Muscle layer of colon (tissue), 2 donors: ENCODE measurements around the gene SIAE.

ENCODE experiments used
- H3K27ac ChIP-seq: one replicate; pipeline ENCODE4 v1.7.0; 2013; ENCODE audit warnings: low read depth, mild to moderate bottlenecking, low read length, moderate library complexity
- H3K27me3 ChIP-seq, 2 donors: one replicate each; pipeline ENCODE4 v1.7.0; 2013; ENCODE audit warnings: low read length in 2 of 2, mild to moderate bottlenecking in 2 of 2; ENCODE audit not compliant: insufficient read depth in 2 of 2, control insufficient read depth in 1 of 2
- H3K36me3 ChIP-seq: one replicate; pipeline ENCODE4 v1.7.0; 2013; ENCODE audit warnings: mild to moderate bottlenecking, low read length; ENCODE audit not compliant: insufficient read depth
- H3K4me1 ChIP-seq: one replicate; pipeline ENCODE4 v1.7.0; 2013; ENCODE audit warnings: mild to moderate bottlenecking, low read length; ENCODE audit not compliant: insufficient read depth
- H3K4me3 ChIP-seq, 2 donors: one replicate each; pipeline ENCODE4 v1.7.0; 2013; ENCODE audit warnings: low read length in 2 of 2, low read depth in 1 of 2, mild to moderate bottlenecking in 1 of 2, moderate library complexity in 1 of 2
- H3K9ac ChIP-seq: one replicate; pipeline ENCODE4 v1.7.0; 2013; ENCODE audit warnings: low read length
- H3K9me3 ChIP-seq: one replicate; pipeline ENCODE4 v1.7.0; 2013; ENCODE audit warnings: mild to moderate bottlenecking, low read length
- donor health status: abdominal sarcoma.
- donor health status: Adenocarcinoma of cecum.

Gene SIAE

DNA sequence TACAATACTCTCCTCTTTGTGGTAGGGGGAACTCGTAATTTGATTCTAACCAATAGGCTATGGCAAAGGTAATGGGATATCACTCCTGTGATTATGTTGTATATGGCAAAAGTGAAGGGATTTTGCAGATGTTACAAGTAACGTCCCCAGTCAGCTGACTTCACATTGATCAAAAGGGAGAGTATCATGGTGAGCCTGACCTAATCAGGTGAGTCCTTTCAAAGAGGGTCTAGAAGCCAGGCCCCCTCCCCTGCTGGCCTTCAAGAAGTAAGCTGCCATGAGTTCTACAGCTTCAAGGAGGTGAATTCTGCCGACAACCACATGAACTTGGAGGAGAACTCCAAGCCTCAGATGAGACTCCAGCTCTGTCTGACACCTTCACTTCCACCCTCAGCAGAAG, 30.9 kb downstream of the SIAE start:
- H3K27me3 ChIP-seq = no peaks in the 10 kb centered on the region
- H3K9ac ChIP-seq = no peak overlapping the region
- no peaks in the 10 kb centered on the region for H3K4me1 ChIP-seq
- peaks cover 17% of the 10 kb centered on the region for H3K36me3 ChIP-seq
- H3K27ac ChIP-seq = no peak overlapping the region
- H3K4me3 ChIP-seq = no peak overlapping the region
- H3K9me3 ChIP-seq = no peaks in the 10 kb centered on the region

GRCh38 chr11:124640666-124641065, 32.9 kb downstream of the SIAE start:
- Histone ChIP-seq H3K27ac (no peak overlapping the region), H3K4me3 (no peak overlapping the region)

DNA sequence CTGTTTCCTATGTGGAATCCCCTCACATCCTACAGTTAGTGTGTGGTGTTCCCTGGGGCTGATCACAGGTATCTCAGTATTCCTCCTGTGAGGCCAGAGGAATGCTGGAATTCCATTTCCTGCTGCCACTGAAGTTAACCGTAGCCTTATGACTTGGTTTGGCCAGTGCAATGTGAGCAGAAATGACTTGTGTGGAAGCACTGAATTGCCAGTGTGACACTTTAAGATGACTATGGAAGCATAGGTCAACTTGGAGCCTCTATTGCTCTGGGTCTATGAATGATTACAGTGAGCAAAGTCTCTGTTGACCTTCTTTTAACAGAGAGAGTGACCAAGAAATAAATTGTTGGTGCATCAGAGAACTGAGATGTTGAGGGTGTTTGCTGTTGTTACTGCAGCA, 34.4 kb downstream of the SIAE start:
- H3K4me1 ChIP-seq = no peaks in the 10 kb centered on the region
- H3K27me3 ChIP-seq = no peaks in the 10 kb centered on the region
- H3K36me3 ChIP-seq = peaks cover 17% of the 10 kb centered on the region
- H3K27ac ChIP-seq = no peak overlapping the region
- H3K4me3 ChIP-seq = no peak overlapping the region
- no peaks in the 10 kb centered on the region for H3K9me3 ChIP-seq
- no peak overlapping the region for H3K9ac ChIP-seq

More at GRCh38 chr11:124640666-124641065, 32.9 kb downstream of the SIAE start:
- H3K4me1 ChIP-seq = no peaks in the 10 kb centered on the region
- no peak overlapping the region for H3K9ac ChIP-seq
- no peaks in the 10 kb centered on the region for H3K9me3 ChIP-seq
- no peaks in the 10 kb centered on the region for H3K27me3 ChIP-seq
- peaks cover 17% of the 10 kb centered on the region for H3K36me3 ChIP-seq

DNA sequence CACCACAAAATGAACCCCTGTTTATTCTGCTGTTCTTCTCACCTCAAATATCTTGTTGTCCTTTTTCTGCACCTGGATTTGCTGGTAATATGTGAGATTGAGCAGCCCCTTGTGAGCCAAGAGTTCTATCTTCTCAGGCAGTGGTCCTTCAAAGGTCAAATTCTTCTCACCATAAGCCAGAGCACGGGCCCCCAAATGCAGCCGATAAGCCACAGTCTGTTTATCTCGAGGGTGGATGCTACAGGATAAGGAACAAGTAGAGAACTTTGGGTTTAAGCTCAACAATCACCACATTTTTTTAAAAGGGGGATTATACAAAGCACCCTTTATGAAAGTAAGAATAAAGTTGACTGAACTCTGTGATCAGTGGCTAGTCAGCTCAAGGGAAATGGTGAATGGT, 35.0 kb downstream of the SIAE start:
- Histone ChIP-seq H3K27ac (no peak overlapping the region), H3K4me3 (no peak overlapping the region), H3K9me3 (no peaks in the 10 kb centered on the region), H3K27me3 (no peaks in the 10 kb centered on the region), H3K9ac (no peak overlapping the region), H3K4me1 (no peaks in the 10 kb centered on the region), H3K36me3 (peaks cover 21% of the 10 kb centered on the region)

DNA sequence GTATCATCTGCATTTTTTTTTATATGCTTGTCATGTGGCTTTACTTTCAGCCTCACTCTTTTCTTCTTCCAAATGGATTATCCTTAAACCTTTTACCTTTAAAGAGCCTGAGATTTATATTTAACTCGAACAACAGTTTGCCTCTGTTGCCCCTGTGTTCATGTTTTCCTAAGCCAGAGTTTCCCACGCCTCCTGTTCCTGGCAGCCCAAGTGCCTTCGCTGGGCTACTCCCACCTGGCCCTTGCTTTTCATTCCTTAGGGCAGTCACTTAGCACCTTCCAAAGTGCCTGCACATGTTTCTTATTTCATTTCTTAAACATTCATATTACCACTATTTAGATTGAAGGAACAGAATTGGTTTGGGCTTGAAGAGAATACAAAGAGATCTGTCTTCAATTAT, 37.6 kb downstream of the SIAE start:
- Histone ChIP-seq H3K36me3 (peaks cover 47% of the 10 kb centered on the region), H3K27me3 (no peaks in the 10 kb centered on the region), H3K9me3 (no peaks in the 10 kb centered on the region), H3K9ac (no peak overlapping the region), H3K27ac (no peak overlapping the region), H3K4me3 (no peak overlapping the region), H3K4me1 (no peaks in the 10 kb centered on the region)

DNA sequence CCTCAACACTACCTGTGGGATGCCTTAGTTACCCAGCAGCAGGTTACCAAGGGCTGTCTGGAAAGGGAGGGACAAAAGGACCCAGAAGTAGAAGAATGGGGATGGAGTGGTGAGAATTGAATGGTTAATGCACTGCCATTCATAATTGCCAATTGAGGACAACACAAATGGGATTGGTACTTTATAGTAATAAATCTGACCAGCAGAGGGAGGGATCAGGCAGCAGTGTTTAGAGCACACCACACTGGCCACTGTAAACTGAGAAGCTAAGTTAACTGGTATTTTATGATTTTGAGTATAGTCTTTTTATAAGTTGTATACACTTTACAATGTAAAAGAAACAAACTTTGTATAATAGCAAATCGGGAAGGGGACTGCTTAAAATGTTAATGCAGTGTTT, 40.2 kb downstream of the SIAE start:
- no peak overlapping the region for H3K9ac ChIP-seq
- peaks cover 47% of the 10 kb centered on the region for H3K36me3 ChIP-seq
- no peaks in the 10 kb centered on the region for H3K27me3 ChIP-seq
- H3K4me3 ChIP-seq = no peak overlapping the region
- H3K9me3 ChIP-seq = no peaks in the 10 kb centered on the region
- H3K4me1 ChIP-seq = no peaks in the 10 kb centered on the region
- H3K27ac ChIP-seq = no peak overlapping the region

DNA sequence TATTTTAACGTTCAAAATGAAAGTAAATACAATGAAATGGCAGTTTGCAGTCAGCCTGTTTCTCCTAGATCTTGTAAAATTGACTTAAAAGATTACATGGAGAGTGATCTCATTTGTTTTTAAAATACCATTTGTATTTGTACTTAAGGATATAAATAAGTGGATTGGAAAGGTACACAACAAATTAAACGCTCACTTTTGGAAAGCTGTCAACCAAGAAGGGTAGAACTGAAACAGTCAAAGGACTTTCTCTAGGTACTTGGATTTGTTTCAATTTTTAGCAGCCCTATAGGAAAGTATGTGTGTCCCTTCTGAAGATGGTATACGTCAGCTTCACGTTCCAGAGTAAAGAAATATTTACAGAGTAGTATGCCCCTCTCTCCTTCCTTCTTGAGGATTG, 43.6 kb downstream of the SIAE start:
- Histone ChIP-seq H3K36me3 (peaks cover 63% of the 10 kb centered on the region), H3K4me1 (no peaks in the 10 kb centered on the region), H3K9ac (no peak overlapping the region), H3K9me3 (no peaks in the 10 kb centered on the region), H3K4me3 (no peak overlapping the region), H3K27ac (no peak overlapping the region), H3K27me3 (no peaks in the 10 kb centered on the region)

- H3K36me3 ChIP-seq = peaks cover 49% of the 10 kb centered on the region
These were observed 46.0 kb downstream of the SIAE start for GRCh38 chr11:124627546-124627945.

GRCh38 chr11:124625504-124626168, 47.9 kb downstream of the SIAE start:
- Histone ChIP-seq H3K4me3 (no peak overlapping the region), H3K9ac (no peak overlapping the region), H3K4me1 (peaks cover 17% of the 10 kb centered on the region), H3K36me3 (peaks cover 30% of the 10 kb centered on the region), H3K27ac (no peak overlapping the region), H3K9me3 (no peaks in the 10 kb centered on the region), H3K27me3 (no peaks in the 10 kb centered on the region)

More at GRCh38 chr11:124627546-124627945, 46.0 kb downstream of the SIAE start:
- H3K4me1 ChIP-seq = peaks cover 9% of the 10 kb centered on the region
- H3K9ac ChIP-seq = no peak overlapping the region
- H3K27me3 ChIP-seq = no peaks in the 10 kb centered on the region
- no peaks in the 10 kb centered on the region for H3K9me3 ChIP-seq
- no peak overlapping the region for H3K4me3 ChIP-seq
- H3K27ac ChIP-seq = no peak overlapping the region

GRCh38 chr11:124623861-124624525, 49.5 kb downstream of the SIAE start:
- Histone ChIP-seq H3K9ac (peak overlapping the region; percentile 84), H3K9me3 (no peaks in the 10 kb centered on the region), H3K27ac (peak overlapping the region; percentile 55), H3K4me3 (peak overlapping the region; percentile 93 to 98), H3K4me1 (peaks cover 17% of the 10 kb centered on the region), H3K36me3 (peaks cover 22% of the 10 kb centered on the region), H3K27me3 (no peaks in the 10 kb centered on the region)

DNA sequence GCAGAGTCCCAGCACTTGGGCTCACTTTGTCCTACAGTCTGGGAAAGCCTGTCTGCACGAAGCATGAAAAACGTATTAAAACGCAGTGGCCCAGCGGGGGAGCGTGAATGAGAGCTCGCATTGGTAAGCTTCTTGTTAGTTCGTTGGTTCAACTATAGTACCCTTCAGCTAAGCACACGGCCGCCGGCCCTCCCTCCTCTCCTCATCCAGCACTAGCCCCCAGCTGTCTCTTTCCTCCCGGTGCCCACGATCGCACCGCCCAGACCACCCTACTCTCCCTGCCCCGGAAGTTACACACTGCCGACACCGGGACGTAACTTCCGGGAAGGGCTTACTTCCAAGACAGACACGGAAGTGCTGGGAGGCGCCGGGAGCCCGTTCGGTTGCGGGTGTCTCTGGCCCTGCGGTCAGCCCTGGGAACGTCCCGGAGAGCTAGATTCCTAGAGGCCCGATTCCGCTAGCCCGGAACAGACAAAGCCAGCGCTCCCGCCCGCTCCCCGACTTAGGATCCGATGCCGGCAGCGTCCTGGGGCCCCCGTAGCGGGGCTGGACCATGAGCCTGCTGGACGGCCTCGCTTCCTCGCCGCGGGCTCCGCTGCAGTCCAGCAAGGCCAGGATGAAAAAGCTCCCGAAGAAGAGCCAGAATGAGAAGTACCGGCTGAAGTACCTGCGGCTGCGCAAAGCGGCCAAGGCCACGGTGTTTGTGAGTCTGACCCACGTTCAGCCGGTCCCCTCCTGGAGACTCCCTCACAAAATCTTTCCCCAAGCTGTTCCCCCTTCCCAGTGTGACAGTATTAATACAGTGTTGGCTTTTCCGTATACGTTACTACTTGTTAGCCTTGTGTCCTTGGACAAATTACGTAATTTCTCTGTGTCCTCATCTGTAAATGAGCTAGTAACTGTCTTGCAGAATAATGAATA, 50.7 kb downstream of the SIAE start, which contains the start of gene TBRG1:
Gene TBRG1 (plus strand): TSS at position 334 of the 921 bp plus-strand sequence. CDS start 220 bp downstream, at position 554.
- peak within 1 kb of the TSS; percentile 92 for H3K27ac ChIP-seq
- peaks cover 22% of the 10 kb centered on the region for H3K36me3 ChIP-seq

More for the DNA sequence above, 50.7 kb downstream of the SIAE start, which contains the start of gene TBRG1:
- Histone ChIP-seq H3K9me3 (no peaks in the 10 kb centered on the region), H3K4me3 (peak within 1 kb of the TSS; percentile 93 to 98), H3K4me1 (peaks cover 17% of the 10 kb centered on the region), H3K27me3 (no peaks in the 10 kb centered on the region), H3K9ac (peak within 1 kb of the TSS; percentile 84)
